Activated naive CD8-positive, alpha-beta T cell treated with anti-CD3 and anti-CD28 coated beads, Interleukin-2, amount 50 U/mL, for 24 hours (primary cell): ENCODE data around the gene ACAT2.

Source experiments
- ATAC-seq: fragments of 150-1000 bp; cut with Tn5 transposase; one replicate; pipeline ENCODE4 v1.10.0; 2021
- DNase-seq: peaks from one replicate; pipeline ENCODE4 v3.0.0; 2021
- H3K27ac Mint-ChIP-seq: one replicate; pipeline ENCODE4 v1.8.0; 2021; ENCODE audit warnings: mild to moderate bottlenecking, mixed read lengths
- H3K27me3 Mint-ChIP-seq: one replicate; pipeline ENCODE4 v1.8.0; 2021; ENCODE audit warnings: mixed read lengths
- H3K36me3 Mint-ChIP-seq: one replicate; pipeline ENCODE4 v1.8.0; 2021; ENCODE audit warnings: low read depth, mixed read lengths
- H3K4me1 Mint-ChIP-seq: one replicate; pipeline ENCODE4 v1.8.0; 2021; ENCODE audit warnings: mixed read lengths
- H3K4me3 Mint-ChIP-seq: one replicate; pipeline ENCODE4 v1.8.0; 2021; ENCODE audit warnings: mild to moderate bottlenecking, moderate library complexity, mixed read lengths
- H3K9me3 Mint-ChIP-seq: one replicate; pipeline ENCODE4 v1.8.0; 2021; ENCODE audit warnings: mixed read lengths

ACAT2 gene

GRCh38 chr6:159751448-159751847, 10.4 kb upstream of the ACAT2 start:
- no peaks in the 10 kb centered on the region for H3K27me3 Mint-ChIP-seq
- H3K36me3 Mint-ChIP-seq: peaks cover 72% of the 10 kb centered on the region
- no peak for DNase-seq
- H3K4me3 Mint-ChIP-seq: no peak overlapping the region
- no peak overlapping the region for H3K27ac Mint-ChIP-seq
- peaks cover 4% of the 10 kb centered on the region for H3K4me1 Mint-ChIP-seq
- no peaks in the 10 kb centered on the region for H3K9me3 Mint-ChIP-seq
- no peak for ATAC-seq

GRCh38 chr6:159753081-159753872, 8.6 kb upstream of the ACAT2 start:
- ATAC-seq: no peak
- Mint-ChIP-seq H3K36me3 (peaks cover 74% of the 10 kb centered on the region), H3K27me3 (no peaks in the 10 kb centered on the region)

GRCh38 chr6:159754401-159754800, 7.4 kb upstream of the ACAT2 start:
- H3K4me3 Mint-ChIP-seq: no peak overlapping the region
- peaks cover 69% of the 10 kb centered on the region for H3K36me3 Mint-ChIP-seq
- ATAC-seq: no peak

More at GRCh38 chr6:159753081-159753872, 8.6 kb upstream of the ACAT2 start:
- Mint-ChIP-seq H3K9me3 (no peaks in the 10 kb centered on the region), H3K27ac (peak overlapping the region; percentile 53), H3K4me1 (peaks cover 6% of the 10 kb centered on the region), H3K4me3 (no peak overlapping the region)
- DNase-seq: no peak

GRCh38 chr6:159754959-159755914, 6.6 kb upstream of the ACAT2 start:
- H3K4me1 Mint-ChIP-seq: peaks cover 13% of the 10 kb centered on the region
- no peak overlapping the region for H3K4me3 Mint-ChIP-seq
- peaks cover 65% of the 10 kb centered on the region for H3K36me3 Mint-ChIP-seq
- DNase-seq (no peak), ATAC-seq (no peak)
- no peaks in the 10 kb centered on the region for H3K9me3 Mint-ChIP-seq
- H3K27me3 Mint-ChIP-seq: no peaks in the 10 kb centered on the region
- no peak overlapping the region for H3K27ac Mint-ChIP-seq

More at GRCh38 chr6:159754401-159754800, 7.4 kb upstream of the ACAT2 start:
- H3K27ac Mint-ChIP-seq: no peak overlapping the region
- H3K4me1 Mint-ChIP-seq: peaks cover 9% of the 10 kb centered on the region
- no peak for DNase-seq
- H3K27me3 Mint-ChIP-seq: no peaks in the 10 kb centered on the region
- no peaks in the 10 kb centered on the region for H3K9me3 Mint-ChIP-seq

- H3K4me1 Mint-ChIP-seq: peaks cover 24% of the 10 kb centered on the region
- no peaks in the 10 kb centered on the region for H3K9me3 Mint-ChIP-seq
- DNase-seq (no peak), ATAC-seq (no peak)
- no peak overlapping the region for H3K27ac Mint-ChIP-seq
- H3K36me3 Mint-ChIP-seq: peaks cover 58% of the 10 kb centered on the region
- no peaks in the 10 kb centered on the region for H3K27me3 Mint-ChIP-seq
- no peak overlapping the region for H3K4me3 Mint-ChIP-seq
Measured at GRCh38 chr6:159756508-159756907, 5.3 kb upstream of the ACAT2 start.

- peaks cover 49% of the 10 kb centered on the region for H3K36me3 Mint-ChIP-seq
- no peak overlapping the region for H3K4me3 Mint-ChIP-seq
- DNase-seq (no peak), ATAC-seq (no peak)
- H3K27me3 Mint-ChIP-seq: no peaks in the 10 kb centered on the region
- H3K9me3 Mint-ChIP-seq: no peaks in the 10 kb centered on the region
- H3K27ac Mint-ChIP-seq: peak overlapping the region; percentile 15
- peaks cover 30% of the 10 kb centered on the region for H3K4me1 Mint-ChIP-seq
Measured at GRCh38 chr6:159758031-159759001, 3.5 kb upstream of the ACAT2 start.

GRCh38 chr6:159759645-159760044, 2.2 kb upstream of the ACAT2 start:
- Mint-ChIP-seq H3K4me3 (peak overlapping the region; percentile 17), H3K36me3 (peaks cover 42% of the 10 kb centered on the region), H3K27me3 (no peaks in the 10 kb centered on the region), H3K4me1 (peaks cover 30% of the 10 kb centered on the region), H3K27ac (peak overlapping the region; percentile 46), H3K9me3 (no peaks in the 10 kb centered on the region)
- DNase-seq (no peak), ATAC-seq (no peak)

- peak overlapping the region; percentile 83 for H3K4me3 Mint-ChIP-seq
- no peaks in the 10 kb centered on the region for H3K27me3 Mint-ChIP-seq
- peaks cover 27% of the 10 kb centered on the region for H3K4me1 Mint-ChIP-seq
- DNase-seq (no peak), ATAC-seq (no peak)
- H3K27ac Mint-ChIP-seq: peak overlapping the region; percentile 95
- H3K9me3 Mint-ChIP-seq: no peaks in the 10 kb centered on the region
- peaks cover 36% of the 10 kb centered on the region for H3K36me3 Mint-ChIP-seq
Measured at GRCh38 chr6:159760602-159761057, 1.2 kb upstream of the ACAT2 start.

- Mint-ChIP-seq H3K27me3 (no peaks in the 10 kb centered on the region), H3K27ac (peak overlapping the region; percentile 95), H3K4me3 (peak overlapping the region; percentile 83), H3K36me3 (peaks cover 33% of the 10 kb centered on the region), H3K9me3 (no peaks in the 10 kb centered on the region), H3K4me1 (peaks cover 28% of the 10 kb centered on the region)
- DNase-seq (peak; percentile 35), ATAC-seq (no peak)
Measured at GRCh38 chr6:159761129-159761872, 544 bp upstream of the ACAT2 start.

- Mint-ChIP-seq H3K4me1 (peaks cover 35% of the 10 kb centered on the region), H3K27me3 (no peaks in the 10 kb centered on the region), H3K27ac (peak overlapping the region; percentile 95), H3K9me3 (no peaks in the 10 kb centered on the region), H3K4me3 (peak overlapping the region; percentile 83), H3K36me3 (peaks cover 35% of the 10 kb centered on the region)
- no peak for ATAC-seq
- peak; percentile 16 for DNase-seq
Measured at GRCh38 chr6:159762681-159763293, 942 bp downstream of the ACAT2 start.

GRCh38 chr6:159766906-159767305, 5.1 kb downstream of the ACAT2 start:
- H3K36me3 Mint-ChIP-seq: peaks cover 52% of the 10 kb centered on the region
- ATAC-seq: no peak
- no peak for DNase-seq

GRCh38 chr6:159769470-159769869, 7.6 kb downstream of the ACAT2 start:
- Mint-ChIP-seq H3K27me3 (no peaks in the 10 kb centered on the region), H3K27ac (peak overlapping the region; percentile 5), H3K4me3 (no peak overlapping the region), H3K4me1 (peaks cover 12% of the 10 kb centered on the region), H3K9me3 (no peaks in the 10 kb centered on the region), H3K36me3 (peaks cover 52% of the 10 kb centered on the region)
- ATAC-seq: peak; percentile 46
- DNase-seq: no peak

More at GRCh38 chr6:159766906-159767305, 5.1 kb downstream of the ACAT2 start:
- Mint-ChIP-seq H3K4me3 (no peak overlapping the region), H3K27ac (no peak overlapping the region), H3K27me3 (no peaks in the 10 kb centered on the region), H3K4me1 (peaks cover 18% of the 10 kb centered on the region), H3K9me3 (no peaks in the 10 kb centered on the region)

GRCh38 chr6:159772196-159772595, 10.4 kb downstream of the ACAT2 start:
- Mint-ChIP-seq H3K9me3 (no peaks in the 10 kb centered on the region), H3K4me3 (no peak overlapping the region), H3K4me1 (peaks cover 3% of the 10 kb centered on the region), H3K27me3 (no peaks in the 10 kb centered on the region), H3K27ac (no peak overlapping the region), H3K36me3 (peaks cover 51% of the 10 kb centered on the region)
- no peak for ATAC-seq
- DNase-seq: no peak
